Neuron (in vitro differentiated cells): ENCODE results near the gene CDK5RAP1.
"Not testable (repeated sequence)": the region's sequence is repeated elsewhere in the genome, so short reads cannot be mapped to it uniquely, and the experiment has no call there.

Experiments
- H2AFZ ChIP-seq: one replicate; pipeline ENCODE4 v1.6.1; 2013; ENCODE audit warnings: low read depth, mild to moderate bottlenecking, inconsistent platforms, low read length, moderate library complexity
- H3K27me3 ChIP-seq: one replicate; pipeline ENCODE4 v1.6.1; 2013; ENCODE audit warnings: low read length; ENCODE audit not compliant: insufficient read depth
- H3K36me3 ChIP-seq: one replicate; pipeline ENCODE4 v1.6.1; 2013; ENCODE audit warnings: low read length; ENCODE audit not compliant: insufficient read depth
- H3K4me1 ChIP-seq: one replicate; pipeline ENCODE4 v1.6.1; 2013; ENCODE audit warnings: low read length; ENCODE audit not compliant: insufficient read depth
- H3K4me3 ChIP-seq: 2 replicates; pipeline ENCODE4 v1.5.1; 2013; ENCODE audit warnings: mild to moderate bottlenecking, low read length, moderate library complexity
- H3K9me3 ChIP-seq: one replicate; pipeline ENCODE4 v1.6.1; 2013; ENCODE audit warnings: low read length

The CDK5RAP1 gene

DNA sequence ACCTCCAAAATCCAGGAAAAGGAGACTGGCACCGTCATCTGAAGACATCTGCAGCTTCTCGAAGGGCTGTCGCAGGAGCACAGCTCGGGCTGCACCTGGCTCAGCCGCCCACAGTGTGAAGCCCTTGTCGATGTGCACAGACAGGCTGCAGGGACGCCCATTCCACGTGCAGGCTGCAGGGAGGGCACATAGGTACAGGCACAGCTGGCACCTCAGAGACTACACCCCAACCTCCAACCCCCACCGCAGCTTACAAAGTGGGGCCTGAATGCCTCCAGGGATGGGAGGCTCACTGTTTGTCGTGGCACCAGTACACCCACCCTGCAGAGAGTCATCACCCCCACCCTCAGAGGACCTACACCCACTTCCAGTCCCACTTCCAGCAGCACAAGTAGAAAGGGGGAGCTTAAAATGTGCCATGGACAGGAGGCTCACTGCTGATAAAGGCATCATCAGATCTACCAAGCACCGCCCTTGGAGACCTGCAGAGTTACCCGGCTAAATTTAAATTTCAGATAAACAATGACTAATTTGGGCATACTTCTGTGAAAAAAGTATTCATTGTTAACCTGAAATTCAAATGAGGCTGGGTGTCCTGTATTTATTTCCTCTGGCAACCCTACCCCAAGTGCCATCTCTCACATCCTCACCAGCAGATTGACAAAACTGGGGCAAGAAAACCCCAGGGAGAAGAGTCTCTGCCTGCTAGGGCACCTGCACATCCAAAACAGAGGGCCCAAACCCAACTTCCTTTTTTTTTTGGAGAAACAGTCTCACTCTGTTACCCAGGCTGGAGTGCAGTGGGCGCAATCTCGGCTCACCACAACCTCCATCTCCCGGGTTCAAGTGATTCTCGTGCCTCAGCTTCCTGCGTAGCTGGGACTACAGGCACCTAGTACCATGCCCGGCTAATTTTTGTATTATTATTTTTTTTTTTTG, 7.7 kb upstream of the CDK5RAP1 start:
- Histone ChIP-seq H3K4me3 (no peak overlapping the region), H2AFZ (no peak overlapping the region), H3K4me1 (no peaks in the 10 kb centered on the region), H3K36me3 (peaks cover 24% of the 10 kb centered on the region), H3K27me3 (no peaks in the 10 kb centered on the region), H3K9me3 (peaks cover 2% of the 10 kb centered on the region)

DNA sequence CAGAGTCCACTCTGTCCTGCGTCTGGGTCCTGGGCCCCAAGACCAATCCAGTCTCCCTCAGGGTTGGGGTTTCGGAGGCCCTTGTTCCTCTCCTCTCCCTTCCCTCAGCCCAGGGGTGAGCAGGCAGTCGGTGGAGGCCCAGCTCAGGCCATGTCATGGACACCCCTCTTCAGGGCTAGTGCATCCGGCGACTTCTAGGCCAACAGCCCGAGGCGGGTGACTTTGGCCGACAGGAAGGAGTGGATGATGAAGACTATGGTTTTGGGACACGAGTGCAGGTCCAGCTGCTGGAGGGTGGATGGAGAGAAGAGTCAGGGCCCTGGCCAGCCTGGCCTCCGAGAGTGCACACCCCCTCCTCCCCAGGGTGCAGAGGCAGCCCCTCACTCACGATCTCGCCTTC, 7.0 kb upstream of the CDK5RAP1 start:
- H2AFZ ChIP-seq, result no peak overlapping the region
- H3K27me3 ChIP-seq, result no peaks in the 10 kb centered on the region
- H3K4me3 ChIP-seq, result no peak overlapping the region
- H3K4me1 ChIP-seq, result no peaks in the 10 kb centered on the region
- H3K9me3 ChIP-seq, result peaks cover 2% of the 10 kb centered on the region
- peaks cover 24% of the 10 kb centered on the region for H3K36me3 ChIP-seq

DNA sequence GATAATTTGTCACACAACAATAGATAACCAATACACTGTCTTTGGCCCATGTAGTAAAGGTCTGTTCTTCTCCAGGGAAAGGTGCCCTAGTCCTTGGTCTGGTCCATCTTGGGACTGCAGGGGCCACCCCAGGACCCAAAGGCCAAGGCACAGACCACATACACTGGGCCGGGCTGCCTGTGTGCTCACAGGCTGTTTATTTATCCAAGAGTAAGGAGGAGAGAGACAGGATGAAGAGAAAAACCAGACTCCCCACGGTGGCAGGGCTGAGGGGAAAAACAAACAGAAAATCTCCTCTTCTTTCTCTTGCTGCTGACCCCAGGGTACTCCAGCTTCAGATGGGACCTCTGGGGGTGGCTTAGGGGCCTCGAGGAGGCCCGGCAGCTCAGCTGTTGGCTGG, 6.5 kb upstream of the CDK5RAP1 start:
- peaks cover 24% of the 10 kb centered on the region for H3K36me3 ChIP-seq

DNA sequence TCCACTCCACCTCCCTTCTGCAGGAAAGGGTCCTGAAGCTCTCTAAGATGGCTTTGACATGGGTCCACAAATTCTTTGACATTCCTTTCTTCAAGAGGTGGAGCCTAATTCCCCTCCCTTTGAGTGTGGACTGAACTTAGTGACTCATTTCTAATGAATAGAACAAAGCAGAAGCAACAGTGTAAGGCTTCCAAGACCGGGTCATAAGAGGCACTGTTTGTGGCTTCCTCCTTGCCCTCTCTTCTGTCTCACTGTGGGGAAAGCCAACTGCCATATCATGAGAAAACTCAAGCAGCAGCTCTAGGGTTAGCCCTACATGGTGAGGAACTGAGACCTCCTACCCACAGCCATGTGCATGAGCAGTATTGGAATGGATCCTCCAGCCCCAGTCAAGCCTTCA, 5.9 kb upstream of the CDK5RAP1 start:
- H3K4me3 ChIP-seq, result no peak overlapping the region
- peaks cover 24% of the 10 kb centered on the region for H3K36me3 ChIP-seq
- H3K27me3 ChIP-seq, result no peaks in the 10 kb centered on the region
- H3K9me3 ChIP-seq, result peaks cover 2% of the 10 kb centered on the region
- H2AFZ ChIP-seq, result no peak overlapping the region
- H3K4me1 ChIP-seq, result peaks cover 2% of the 10 kb centered on the region

More for the DNA sequence above, 6.5 kb upstream of the CDK5RAP1 start:
- Histone ChIP-seq H3K27me3 (no peaks in the 10 kb centered on the region), H3K4me1 (no peaks in the 10 kb centered on the region), H3K4me3 (no peak overlapping the region), H2AFZ (no peak overlapping the region), H3K9me3 (peaks cover 2% of the 10 kb centered on the region)

DNA sequence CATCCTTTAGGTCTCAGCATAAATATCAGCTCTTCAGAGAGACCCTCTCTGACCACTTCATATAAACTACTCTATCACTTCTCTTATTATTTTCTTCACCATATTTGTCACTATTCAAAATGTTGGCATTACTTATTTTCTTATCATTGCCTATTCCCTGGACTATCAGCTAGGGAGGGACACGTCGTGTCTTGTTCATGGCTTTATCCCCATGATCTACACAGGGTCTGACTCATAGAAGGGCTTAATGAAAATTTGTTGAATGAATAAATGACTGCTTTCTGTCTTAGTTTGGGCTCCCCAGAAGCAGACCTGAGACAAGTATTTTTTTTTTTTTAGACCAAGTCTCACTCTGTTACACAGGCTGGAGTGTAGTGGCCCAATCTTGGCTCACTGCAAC, 3.0 kb upstream of the CDK5RAP1 start:
- no peak overlapping the region for H2AFZ ChIP-seq
- peaks cover 15% of the 10 kb centered on the region for H3K4me1 ChIP-seq
- peaks cover 2% of the 10 kb centered on the region for H3K9me3 ChIP-seq
- H3K27me3 ChIP-seq, result no peaks in the 10 kb centered on the region
- H3K4me3 ChIP-seq, result no peak overlapping the region
- peaks cover 14% of the 10 kb centered on the region for H3K36me3 ChIP-seq

DNA sequence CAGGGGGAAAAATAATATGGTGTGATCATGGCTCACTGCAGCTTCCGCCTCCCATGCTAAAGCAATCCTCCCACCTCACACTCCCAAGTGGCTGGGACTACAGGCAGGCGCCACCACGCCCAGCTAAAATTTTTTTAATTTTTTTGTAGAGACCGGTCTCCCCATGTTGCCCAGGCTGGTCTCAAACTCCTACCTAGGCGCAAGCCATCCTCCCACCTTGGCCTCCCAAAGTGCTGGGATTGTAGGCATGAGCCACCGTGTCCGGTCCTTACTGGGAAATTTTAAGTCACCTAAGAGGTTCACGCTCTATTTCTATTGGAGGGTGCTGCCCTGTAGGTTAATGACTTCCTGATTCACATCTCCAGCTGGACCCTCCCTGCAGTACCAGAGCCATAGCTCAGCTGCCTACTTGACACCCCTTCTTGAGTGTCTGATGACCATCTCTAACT, 626 bp upstream of the CDK5RAP1 start:
- H3K36me3 ChIP-seq, result peaks cover 4% of the 10 kb centered on the region
- H3K4me1 ChIP-seq, result peaks cover 15% of the 10 kb centered on the region
- H3K27me3 ChIP-seq, result no peaks in the 10 kb centered on the region
- peak overlapping the region; percentile 51 for H2AFZ ChIP-seq
- no peaks in the 10 kb centered on the region for H3K9me3 ChIP-seq
- peak overlapping the region; percentile 84 for H3K4me3 ChIP-seq

DNA sequence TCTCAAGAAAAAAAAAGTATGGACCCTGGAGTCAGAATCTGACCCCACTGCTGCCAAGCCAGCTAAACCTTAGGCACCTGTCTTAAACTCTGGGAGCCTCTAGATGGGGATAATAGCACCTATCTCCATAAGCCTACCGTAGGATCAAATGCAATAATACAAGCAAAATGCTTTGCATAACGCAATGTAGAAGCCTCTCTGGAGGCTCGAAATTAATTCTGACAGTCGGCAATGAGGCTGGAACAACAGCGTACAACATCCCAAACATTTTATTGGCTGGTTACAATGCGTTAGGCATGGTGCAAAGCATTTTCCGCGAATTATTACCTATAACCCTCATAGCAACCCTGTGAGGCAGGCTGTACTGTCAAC, 521 bp downstream of the CDK5RAP1 start:
- Histone ChIP-seq H3K4me3 (peak overlapping the region; percentile 84), H3K9me3 (no peaks in the 10 kb centered on the region), H3K36me3 (peaks cover 9% of the 10 kb centered on the region), H3K4me1 (peaks cover 15% of the 10 kb centered on the region), H3K27me3 (no peaks in the 10 kb centered on the region), H2AFZ (peak overlapping the region; percentile 51)

DNA sequence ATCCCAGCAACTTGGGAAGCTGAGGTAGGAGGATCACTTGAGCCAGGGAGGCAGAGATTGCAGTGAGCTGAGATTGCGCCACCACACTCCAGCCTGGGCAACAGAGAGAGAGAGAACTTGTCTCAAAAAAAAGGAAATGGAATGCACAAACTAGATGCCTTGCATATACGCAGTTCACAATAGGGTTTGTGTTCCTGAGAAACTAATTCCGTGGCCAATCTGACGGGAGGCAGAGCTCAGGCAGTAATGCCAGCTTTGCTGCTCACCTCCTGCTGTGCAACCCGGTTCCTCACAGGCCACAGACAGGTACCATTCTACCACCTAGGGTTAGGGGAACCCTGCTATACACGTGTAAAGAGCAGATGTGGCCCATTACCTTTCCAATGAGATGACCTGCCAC, 1.4 kb downstream of the CDK5RAP1 start:
- peak overlapping the region; percentile 84 for H3K4me3 ChIP-seq
- peaks cover 9% of the 10 kb centered on the region for H3K36me3 ChIP-seq
- H3K4me1 ChIP-seq, result peaks cover 15% of the 10 kb centered on the region
- no peak overlapping the region for H2AFZ ChIP-seq
- no peaks in the 10 kb centered on the region for H3K9me3 ChIP-seq
- no peaks in the 10 kb centered on the region for H3K27me3 ChIP-seq

DNA sequence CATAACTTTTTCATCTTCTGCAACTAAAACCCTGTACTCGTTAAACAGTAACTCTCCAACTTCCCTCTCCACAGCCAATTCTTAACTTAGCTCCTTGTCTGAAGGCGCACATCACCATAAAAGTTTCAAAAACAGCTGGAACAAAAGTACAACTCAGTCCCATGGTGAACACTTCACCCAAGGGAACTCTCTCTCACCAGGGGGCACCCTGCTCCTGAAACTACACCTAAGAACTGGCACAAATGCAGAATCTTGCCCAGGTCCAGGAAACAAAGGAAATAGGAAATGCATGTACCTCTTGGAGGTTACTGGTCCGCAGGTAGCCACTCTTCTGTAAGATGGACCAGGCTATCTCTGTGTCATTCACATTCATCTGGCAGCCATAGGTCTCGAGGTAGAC, 6.6 kb downstream of the CDK5RAP1 start:
- Histone ChIP-seq H3K27me3 (no peaks in the 10 kb centered on the region), H2AFZ (no peak overlapping the region), H3K4me3 (no peak overlapping the region), H3K36me3 (peaks cover 39% of the 10 kb centered on the region), H3K4me1 (no peaks in the 10 kb centered on the region), H3K9me3 (no peaks in the 10 kb centered on the region)

DNA sequence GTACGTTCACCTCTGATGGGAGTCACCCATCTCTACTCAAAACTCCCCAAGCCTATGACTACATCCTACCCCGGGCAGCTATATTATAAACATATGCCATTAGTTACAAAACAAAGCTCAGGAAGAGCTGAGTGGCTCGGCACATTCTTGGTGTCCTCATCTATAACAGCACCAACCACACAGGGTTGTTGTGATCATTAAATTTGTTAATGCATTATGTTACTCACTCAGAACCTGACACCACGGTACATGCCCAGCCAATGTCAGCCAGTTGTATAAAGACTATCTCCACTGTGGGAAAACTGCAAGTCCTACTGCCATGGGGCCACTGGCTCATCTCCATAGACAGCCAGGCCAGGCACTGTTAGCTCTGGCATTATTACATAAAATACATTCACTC, 7.7 kb downstream of the CDK5RAP1 start:
- Histone ChIP-seq H3K27me3 (no peaks in the 10 kb centered on the region), H3K9me3 (no peaks in the 10 kb centered on the region), H3K4me3 (no peak overlapping the region), H3K4me1 (no peaks in the 10 kb centered on the region), H2AFZ (no peak overlapping the region), H3K36me3 (peaks cover 39% of the 10 kb centered on the region)

DNA sequence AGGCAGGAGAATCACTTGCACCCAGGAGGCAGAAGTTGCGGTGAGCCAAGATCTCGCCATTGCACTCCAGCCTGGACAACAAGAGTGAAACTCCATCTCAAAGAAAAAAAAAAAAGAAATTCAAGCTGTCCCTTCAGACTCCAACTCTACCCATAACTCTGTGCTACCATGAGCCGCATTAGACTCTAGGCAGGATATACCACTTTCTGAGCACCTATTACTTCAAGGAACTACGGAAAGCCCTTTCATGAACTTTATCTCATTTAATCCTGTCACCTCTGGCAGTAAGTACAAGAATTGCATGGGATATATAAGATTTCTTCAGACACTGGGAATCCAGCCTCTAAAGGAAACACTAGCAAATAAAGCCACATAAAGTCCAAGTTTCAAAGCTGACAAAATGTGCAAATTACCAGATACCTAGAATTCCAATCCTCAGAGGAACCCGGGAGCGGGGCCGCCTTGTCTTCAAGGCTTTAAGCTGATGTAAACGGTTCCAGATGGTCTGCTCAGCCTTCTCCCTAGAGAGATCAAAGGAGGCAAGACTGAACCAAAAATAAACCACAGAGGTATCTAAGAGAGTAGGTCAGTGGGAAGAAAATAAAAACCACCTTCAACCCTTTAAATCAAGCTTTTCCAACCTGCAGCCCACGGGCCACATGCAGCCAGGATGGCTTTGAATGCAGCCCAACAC, 9.4 kb downstream of the CDK5RAP1 start:
- H2AFZ ChIP-seq, result no peak overlapping the region
- H3K36me3 ChIP-seq, result peaks cover 44% of the 10 kb centered on the region
- H3K9me3 ChIP-seq, result no peaks in the 10 kb centered on the region
- no peak overlapping the region for H3K4me3 ChIP-seq
- H3K27me3 ChIP-seq, result no peaks in the 10 kb centered on the region
- H3K4me1 ChIP-seq, result no peaks in the 10 kb centered on the region

DNA sequence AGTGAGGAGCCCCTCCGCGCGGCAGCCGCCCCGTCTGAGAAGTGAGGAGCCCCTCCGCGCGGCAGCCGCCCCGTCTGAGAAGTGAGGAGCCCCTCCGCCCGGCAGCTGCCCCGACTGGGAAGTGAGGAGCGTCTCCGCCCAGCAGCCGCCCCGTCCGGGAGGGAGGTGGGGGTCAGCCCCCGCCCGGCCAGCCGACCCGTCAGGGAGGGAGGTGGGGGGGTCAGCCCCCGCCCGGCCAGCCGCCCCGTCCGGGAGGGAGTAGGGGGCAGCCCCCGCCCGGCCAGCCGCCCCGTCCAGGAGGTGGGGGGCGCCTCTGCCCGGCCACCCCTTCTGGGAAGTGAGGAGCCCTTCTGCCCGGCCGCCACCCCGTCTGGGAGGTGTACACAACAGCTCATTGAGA, 12.0 kb downstream of the CDK5RAP1 start:
- H3K36me3 ChIP-seq, result peaks cover 61% of the 10 kb centered on the region
- H3K27me3 ChIP-seq, H3K4me3 ChIP-seq, H3K9me3 ChIP-seq, H2AFZ ChIP-seq, H3K4me1 ChIP-seq: not testable (repeated sequence)

DNA sequence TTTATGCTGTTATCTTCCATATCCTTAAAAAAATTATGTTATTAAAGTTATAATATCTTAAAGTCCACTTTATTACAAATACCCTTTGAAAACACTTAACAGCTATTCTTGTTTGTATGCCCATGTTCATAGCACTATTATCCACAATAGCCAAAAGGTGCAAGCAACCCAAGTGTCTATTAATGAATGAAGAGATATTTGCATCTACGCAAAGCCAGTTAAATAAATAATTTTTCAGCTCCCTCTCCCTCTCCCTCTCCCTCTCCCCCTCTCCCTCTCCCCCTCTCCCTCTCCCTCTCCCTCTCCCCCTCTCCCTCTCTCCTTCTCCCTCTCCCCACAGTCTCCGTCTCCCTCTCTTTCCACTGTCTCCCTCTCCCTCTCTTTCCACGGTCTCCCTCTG, 13.1 kb downstream of the CDK5RAP1 start:
- peaks cover 58% of the 10 kb centered on the region for H3K36me3 ChIP-seq
- H2AFZ ChIP-seq, result no peak overlapping the region

More for the DNA sequence above, 13.1 kb downstream of the CDK5RAP1 start:
- Histone ChIP-seq H3K4me1 (no peaks in the 10 kb centered on the region), H3K4me3 (no peak overlapping the region), H3K27me3 (no peaks in the 10 kb centered on the region), H3K9me3 (no peaks in the 10 kb centered on the region)
